NCI-H1105 (cell line): ENCODE results near the gene CLDN15.
"Not testable (repeated sequence)": the region's sequence is repeated elsewhere in the genome, so short reads cannot be mapped to it uniquely, and the experiment has no call there.

Experiments
- DNase-seq: peaks from one replicate; lab custom pipeline; 2025; lab: John Stamatoyannopoulos, UW

CLDN15 gene, protein sequence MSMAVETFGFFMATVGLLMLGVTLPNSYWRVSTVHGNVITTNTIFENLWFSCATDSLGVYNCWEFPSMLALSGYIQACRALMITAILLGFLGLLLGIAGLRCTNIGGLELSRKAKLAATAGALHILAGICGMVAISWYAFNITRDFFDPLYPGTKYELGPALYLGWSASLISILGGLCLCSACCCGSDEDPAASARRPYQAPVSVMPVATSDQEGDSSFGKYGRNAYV

DNA sequence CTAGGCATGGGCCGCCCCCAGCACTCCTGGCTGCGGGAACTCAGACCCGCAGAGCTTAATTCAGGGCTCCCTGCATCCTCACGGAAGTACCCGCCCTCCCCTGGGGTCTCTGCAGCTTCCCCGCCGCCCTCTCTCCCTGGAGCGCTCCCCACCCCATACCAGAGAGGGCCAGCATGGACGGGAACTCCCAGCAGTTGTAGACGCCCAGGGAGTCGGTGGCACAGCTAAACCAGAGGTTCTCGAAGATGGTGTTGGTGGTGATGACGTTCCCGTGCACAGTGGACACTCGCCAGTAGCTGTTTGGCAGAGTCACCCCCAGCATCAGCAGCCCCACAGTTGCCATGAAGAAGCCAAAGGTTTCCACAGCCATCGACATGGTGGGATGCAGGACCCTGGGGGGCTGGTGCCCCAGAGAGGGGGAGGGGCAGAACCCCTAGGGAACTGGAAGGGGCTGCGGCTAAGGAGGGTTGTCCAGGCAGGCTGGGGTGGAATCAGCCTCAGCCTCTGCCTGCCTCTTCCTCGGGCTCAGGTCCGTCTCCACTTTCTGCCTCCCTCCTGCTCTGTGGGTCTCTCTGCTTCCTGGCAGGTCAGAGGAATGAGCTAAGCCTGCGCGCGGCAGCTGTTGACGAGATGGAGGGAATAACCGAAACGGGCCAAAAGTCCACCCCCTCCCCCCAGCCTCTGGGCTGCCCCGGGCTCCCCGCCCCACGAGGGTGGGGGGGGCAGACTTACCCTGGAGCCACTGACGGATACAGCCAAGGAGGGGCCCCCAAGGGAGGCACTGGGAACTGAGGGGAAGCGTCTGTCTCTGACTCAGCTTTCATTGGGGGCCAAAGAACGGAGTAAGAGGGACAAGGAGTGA lies at the start of gene CLDN15:
CLDN15 (minus strand) TSS at position 597 of the 862 bp plus-strand sequence; CDS start at position 376, 221 bp downstream.
- DNase-seq: no peak

DNA sequence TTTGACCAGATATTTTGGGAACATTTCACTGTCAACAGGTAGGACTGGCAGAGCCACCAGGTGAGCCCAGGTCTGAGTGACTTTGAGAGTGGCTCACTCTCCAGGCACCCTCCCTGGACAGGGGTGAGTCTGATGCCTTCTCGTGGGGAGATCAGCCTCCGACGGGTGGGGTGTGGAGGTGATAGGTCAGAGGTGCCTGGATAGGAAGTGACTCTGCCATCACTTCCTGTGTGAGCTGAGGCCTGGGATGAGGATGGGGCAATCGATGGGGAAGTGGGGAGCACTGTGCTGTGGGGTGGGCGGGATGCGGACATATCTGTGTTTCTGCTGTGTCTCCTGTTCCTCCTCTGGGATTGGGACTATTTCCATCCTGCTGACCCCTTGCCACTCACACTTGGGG lies 49.4 kb upstream of the CLDN15 start:
- DNase-seq: no peak

- DNase-seq: peak; percentile 22
These were observed 48.3 kb upstream of the CLDN15 start for GRCh38 chr7:101285880-101286279.

DNA sequence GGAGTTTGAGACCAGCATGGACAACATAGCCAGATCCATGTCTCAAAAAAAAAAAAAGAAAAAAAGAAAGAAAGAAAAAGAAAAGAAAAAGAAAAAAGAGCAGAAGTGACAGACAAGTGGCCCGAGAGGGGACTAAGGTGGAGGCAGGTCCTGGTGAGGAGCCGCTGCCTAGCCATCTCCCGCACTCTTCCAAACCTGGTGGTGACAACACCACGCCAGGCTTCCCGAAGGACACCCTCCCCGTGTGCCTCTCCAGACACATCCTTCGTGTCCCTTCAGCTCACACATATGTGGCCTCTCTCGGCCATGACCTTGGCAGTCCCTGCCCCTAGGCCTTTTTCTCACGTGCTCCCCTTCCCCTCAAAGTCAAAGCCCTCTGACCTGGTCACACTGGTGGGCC lies 47.6 kb upstream of the CLDN15 start:
- no peak for DNase-seq

DNA sequence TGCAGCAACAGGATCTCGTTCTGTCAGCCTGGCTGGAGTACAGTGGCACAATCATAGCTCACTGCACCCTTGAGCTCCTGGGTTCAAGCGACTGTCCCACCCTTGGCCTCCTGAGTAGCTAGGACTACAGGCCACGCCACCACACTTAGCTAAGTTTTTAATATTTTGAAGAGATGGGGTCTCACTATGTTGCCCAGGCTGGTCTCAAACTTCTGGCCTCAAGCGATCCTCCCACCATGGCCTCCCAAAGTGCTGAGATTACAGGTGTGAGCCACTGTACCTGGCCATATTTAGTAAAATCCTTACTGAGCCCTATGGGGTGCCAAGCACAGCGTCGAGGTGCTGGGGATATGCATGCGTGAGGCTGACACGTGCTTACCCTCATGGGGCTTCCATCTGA lies 43.3 kb upstream of the CLDN15 start:
- DNase-seq: not testable (repeated sequence)

DNA sequence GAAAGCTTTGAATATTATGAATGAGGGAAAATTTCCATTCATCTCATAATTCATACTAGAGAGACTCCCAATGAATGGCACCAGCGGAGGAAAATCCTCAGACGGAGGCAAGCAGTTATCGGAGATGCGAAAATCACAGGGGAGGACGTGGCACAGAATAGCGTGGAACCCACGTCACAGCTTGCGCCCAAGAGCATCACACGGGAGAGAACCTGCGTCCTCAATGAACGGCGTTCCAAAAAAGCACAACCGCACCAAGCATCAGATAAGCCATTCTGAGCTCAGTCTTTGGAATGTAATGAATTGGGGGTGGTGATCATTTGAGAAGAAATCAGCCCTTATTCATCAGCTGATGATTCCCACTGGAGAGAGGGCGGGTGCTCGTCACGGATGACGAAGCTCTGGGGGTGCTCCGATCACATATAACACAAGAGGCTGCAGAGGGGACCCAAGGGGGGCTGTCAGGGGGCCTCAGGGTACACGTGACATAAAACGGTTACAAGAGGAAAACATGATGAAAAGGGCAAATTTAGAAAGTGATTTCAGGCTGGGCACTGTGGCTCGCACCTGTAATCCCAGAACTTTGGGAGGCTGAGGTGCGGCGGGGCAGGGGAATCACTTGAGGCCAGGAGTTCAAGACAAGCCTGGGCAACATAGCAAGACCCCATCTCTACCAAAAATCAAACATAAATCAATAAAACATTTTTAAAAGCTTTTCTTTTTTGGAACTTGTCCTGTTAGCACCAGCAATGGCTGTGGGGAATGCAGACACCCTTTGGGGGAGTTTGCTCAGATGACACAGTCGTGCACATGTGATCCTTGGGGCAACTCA lies 41.1 kb upstream of the CLDN15 start:
- DNase-seq: no peak

DNA sequence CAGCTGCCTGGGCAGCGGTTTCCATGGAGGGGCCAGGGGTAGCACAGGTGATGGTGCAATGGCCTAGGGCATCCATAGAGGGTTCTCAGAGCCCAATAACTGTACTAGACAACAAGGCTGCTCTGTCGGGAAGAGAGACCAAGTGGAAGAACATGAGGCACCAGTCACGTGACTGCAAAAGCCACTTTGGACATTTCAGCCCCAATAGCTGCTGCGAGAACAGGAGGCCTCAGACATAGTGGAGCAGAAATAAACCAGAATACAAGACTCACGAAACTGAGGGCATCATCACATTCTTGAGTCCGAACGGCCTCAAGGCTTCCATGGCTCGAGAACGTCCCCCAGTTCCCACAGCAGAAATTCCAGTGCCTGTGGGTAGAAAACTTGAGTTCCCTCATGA lies 39.6 kb upstream of the CLDN15 start:
- DNase-seq: no peak

GRCh38 chr7:101273206-101273605 lies 35.6 kb upstream of the CLDN15 start:
- no peak for DNase-seq

GRCh38 chr7:101271021-101271420 lies 33.4 kb upstream of the CLDN15 start:
- no peak for DNase-seq

DNA sequence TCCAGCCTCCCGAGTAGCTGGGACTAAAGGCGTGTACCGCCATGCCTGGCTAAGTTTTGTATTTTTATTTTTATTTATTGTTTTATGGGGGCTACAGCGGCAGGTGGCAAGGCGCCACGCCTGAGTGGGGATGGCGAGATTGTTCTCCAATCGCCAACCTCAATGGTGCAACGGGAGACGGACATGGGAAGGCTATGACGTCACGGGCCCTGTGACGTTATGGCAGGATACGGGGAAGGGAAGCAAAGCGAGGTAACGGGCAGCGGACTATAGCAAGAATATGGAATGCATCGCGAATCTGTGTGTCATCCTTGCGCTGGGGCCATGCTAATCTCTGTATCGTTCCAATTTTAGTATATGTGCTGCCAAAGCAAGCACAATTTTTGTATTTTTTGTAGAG lies 32.1 kb upstream of the CLDN15 start:
- no peak for DNase-seq

GRCh38 chr7:101265622-101266516 lies 28.3 kb upstream of the CLDN15 start:
- no peak for DNase-seq

DNA sequence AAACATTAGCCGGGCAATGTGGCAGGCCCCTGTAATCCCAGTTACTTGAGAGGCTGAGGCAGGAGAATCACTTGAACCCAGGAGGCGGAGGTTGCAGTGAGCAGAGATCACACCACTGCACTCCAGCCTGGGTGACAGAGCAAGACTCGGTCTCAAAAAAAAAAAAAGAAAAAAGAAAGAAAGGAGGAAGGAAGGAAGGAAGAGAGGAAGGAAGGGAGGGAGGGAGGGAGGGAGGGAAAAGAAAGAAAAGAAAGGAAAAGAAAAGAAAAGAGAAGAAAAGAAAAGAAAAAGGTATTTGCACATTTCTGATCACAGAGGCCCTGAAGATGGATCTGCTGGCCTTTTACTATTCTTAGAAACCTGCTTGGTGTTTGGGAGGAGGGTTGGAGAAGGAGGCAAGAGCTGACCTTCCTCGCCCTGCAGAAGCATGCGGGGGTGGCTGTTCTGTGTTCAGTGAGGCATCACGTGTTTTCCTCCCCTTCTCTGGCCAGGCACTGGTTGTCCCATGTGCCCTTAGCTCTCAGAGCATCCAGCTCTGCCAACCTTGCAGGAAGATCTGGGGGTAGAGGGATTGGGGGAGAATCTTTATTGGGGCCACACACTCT lies 26.6 kb upstream of the CLDN15 start:
- not testable (repeated sequence) for DNase-seq

GRCh38 chr7:101258243-101258731 lies 20.7 kb upstream of the CLDN15 start:
- no peak for DNase-seq

DNA sequence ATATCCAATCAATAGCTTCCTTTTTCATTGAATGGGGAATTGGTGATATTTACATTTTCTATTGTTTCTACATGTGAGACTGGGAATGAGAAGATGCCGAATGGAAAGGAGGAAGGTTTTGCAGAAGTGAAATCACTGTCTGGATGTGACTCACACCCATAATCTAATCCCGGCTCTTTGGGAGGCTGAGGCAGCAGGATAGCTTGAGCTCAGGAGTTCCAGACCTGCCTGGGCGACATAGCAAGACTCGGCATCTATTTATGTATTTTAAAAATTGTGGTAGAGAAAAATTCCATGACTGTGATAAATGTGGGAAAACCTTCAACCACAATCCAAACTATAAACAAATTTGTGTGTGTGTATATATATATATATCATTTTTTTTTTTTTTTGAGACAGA lies 18.2 kb upstream of the CLDN15 start:
- no peak for DNase-seq

DNA sequence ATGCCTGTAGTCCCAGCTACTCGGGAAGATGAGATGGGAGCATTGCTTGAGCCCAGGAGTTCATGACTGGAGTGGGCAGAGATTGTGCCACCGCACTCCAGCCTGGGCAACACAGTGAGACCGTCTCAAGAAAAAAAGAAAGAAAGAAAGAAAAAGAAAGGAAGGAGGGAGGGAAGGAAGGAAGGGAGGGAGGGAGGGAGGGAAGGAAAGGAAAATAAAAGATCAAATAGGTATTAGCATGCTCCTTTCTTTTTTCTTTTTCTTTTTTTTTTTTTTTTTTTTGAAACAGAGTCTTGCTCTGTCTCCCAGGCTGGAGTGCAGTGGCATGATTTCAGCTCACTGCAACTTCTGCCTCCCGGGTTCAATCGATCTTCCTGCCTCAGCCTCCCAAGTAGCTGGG lies 15.6 kb upstream of the CLDN15 start:
- DNase-seq: not testable (repeated sequence)

- DNase-seq: peak; percentile 95
These were observed 14.5 kb upstream of the CLDN15 start for GRCh38 chr7:101251871-101252659.

GRCh38 chr7:101250324-101250723 lies 12.7 kb upstream of the CLDN15 start:
- no peak for DNase-seq

DNA sequence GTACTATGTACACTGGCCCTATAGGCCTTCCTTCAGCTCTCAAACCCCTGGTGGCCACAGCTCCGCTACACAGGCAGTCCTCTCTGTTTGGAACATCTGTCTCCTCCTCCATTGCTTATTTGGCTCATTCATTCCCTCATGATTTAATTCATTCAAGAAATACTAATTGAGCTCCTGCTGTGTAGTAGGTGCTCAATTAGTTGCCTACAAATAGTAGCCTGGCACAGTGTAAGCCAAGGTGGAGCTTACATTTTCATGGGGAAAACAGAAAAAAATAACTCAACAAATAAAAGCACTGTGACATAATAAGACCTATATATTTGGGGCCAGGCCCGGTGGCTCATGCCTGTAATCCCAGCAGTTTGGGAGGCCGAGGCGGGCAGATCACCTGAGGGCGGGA lies 10.7 kb upstream of the CLDN15 start:
- DNase-seq: no peak

DNA sequence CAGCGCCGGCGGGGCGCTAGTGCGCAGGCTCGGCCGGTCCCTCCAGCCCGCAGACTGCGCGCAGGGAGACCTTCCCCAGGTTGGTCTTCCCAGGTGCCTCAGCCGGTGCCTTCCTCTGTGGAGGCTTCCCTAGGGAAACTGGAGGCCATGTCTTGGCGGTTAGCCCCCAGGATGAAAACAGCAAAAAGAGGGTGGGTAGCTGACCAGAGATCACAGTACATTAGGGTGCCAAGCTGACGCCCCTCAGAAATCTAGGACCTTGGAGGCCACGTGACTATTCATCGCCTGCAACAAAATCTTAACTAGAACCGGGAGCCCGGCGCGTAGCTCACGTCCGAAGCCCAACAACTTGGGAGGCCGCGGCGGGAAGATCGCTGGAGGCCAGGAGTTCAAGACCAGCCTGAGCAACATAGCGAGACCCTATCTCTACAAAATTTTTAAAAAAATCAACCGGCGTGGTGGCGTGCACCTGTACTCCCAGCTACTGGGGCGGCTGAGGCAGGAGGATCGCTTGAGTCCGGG lies 7.6 kb upstream of the CLDN15 start:
- no peak for DNase-seq
